GM12874 (cell line): ENCODE results near the gene COL4A2.

ENCODE experiments used
- CTCF ChIP-seq: IDR thresholded peaks from 2 replicates; pipeline ENCODE4 v1.5.1; 2011; ENCODE audit warnings: low read depth, mild to moderate bottlenecking, control low read depth, low read length, moderate library complexity; ENCODE audit not compliant: insufficient read depth

Gene COL4A2

GRCh38 chr13:110373617-110374016, 66.5 kb downstream of the COL4A2 start:
- no peak for TF ChIP-seq CTCF

GRCh38 chr13:110374431-110375370, 67.6 kb downstream of the COL4A2 start:
- no peak for TF ChIP-seq CTCF

GRCh38 chr13:110376120-110376519, 69.0 kb downstream of the COL4A2 start:
- TF ChIP-seq CTCF, result no peak

GRCh38 chr13:110377178-110377825, 70.2 kb downstream of the COL4A2 start:
- no peak for TF ChIP-seq CTCF

- TF ChIP-seq CTCF, result no peak
These were observed 70.7 kb downstream of the COL4A2 start for GRCh38 chr13:110377826-110378201.

GRCh38 chr13:110379358-110379757, 72.3 kb downstream of the COL4A2 start:
- no peak for TF ChIP-seq CTCF

- no peak for TF ChIP-seq CTCF
These were observed 72.8 kb downstream of the COL4A2 start for GRCh38 chr13:110379905-110380341.
